ENCODE measurements around the gene BBS9. TPM values are rescaled to one million over a fixed set of nuclear protein-coding genes. Genes with fewer than 3 reads are reported as not detected.

The BBS9 gene
- total and polyA plus RNA-seq, 3 donors from 2014 or later, result 39.3 to 55.7 (median 53.3) TPM

- H3K27ac ChIP-seq, result no peak overlapping the region
- H3K4me3 ChIP-seq, result no peak overlapping the region
- H3K4me1 ChIP-seq, result no peaks in the 10 kb centered on the region
- 94 to 96% methylated on average over 1 of the region's 1 CpG for whole genome bisulfite sequencing, 2 donors
- H3K27me3 ChIP-seq, result no peaks in the 10 kb centered on the region
- H3K9me3 ChIP-seq, result no peaks in the 10 kb centered on the region
- TF ChIP-seq CTCF (IDR thresholded peaks at IDR 0.05) (no peak), POLR2A (IDR thresholded peaks at IDR 0.05) (no peak)
- no peaks in the 10 kb centered on the region for H3K36me3 ChIP-seq (ENCODE audit: low read depth, missing control alignments)
- intact Hi-C loops (cut with DNase I; ENCODE audit: low total_unique reads), result no loop called here
- DNase-seq, result no peak
Observed at GRCh38 chr7:33232632-33233145, 103.3 kb downstream of the BBS9 start.

GRCh38 chr7:33233659-33234058, 104.3 kb downstream of the BBS9 start:
- Histone ChIP-seq H3K4me3 (no peak overlapping the region), H3K36me3 (ENCODE audit: low read depth, missing control alignments) (no peaks in the 10 kb centered on the region), H3K4me1 (no peaks in the 10 kb centered on the region), H3K9me3 (no peaks in the 10 kb centered on the region), H3K27ac (no peak overlapping the region), H3K27me3 (no peaks in the 10 kb centered on the region)
- intact Hi-C loops (cut with DNase I; ENCODE audit: low total_unique reads), result no loop called here
- WGBS, 2 donors, result 78 to 91% methylated on average over 3 of the region's 3 CpGs
- DNase-seq, result no peak
- TF ChIP-seq CTCF (IDR thresholded peaks at IDR 0.05) (no peak), POLR2A (IDR thresholded peaks at IDR 0.05) (no peak)

- Histone ChIP-seq H3K9me3 (no peaks in the 10 kb centered on the region), H3K36me3 (ENCODE audit: low read depth, missing control alignments) (no peaks in the 10 kb centered on the region), H3K4me3 (no peak overlapping the region), H3K27ac (no peak overlapping the region), H3K4me1 (no peaks in the 10 kb centered on the region), H3K27me3 (no peaks in the 10 kb centered on the region)
- intact Hi-C loops (cut with DNase I; ENCODE audit: low total_unique reads), result no loop called here
- no peak for DNase-seq
- TF ChIP-seq CTCF (IDR thresholded peaks at IDR 0.05), result no peak
- no peak for TF ChIP-seq POLR2A (IDR thresholded peaks at IDR 0.05)
- WGBS, 2 donors, result 60 to 62% methylated on average over 2 of the region's 2 CpGs
Observed at GRCh38 chr7:33237036-33237435, 107.7 kb downstream of the BBS9 start.

GRCh38 chr7:33243319-33243881, 114.0 kb downstream of the BBS9 start:
- H3K27me3 ChIP-seq, result no peaks in the 10 kb centered on the region
- intact Hi-C loops (cut with DNase I; ENCODE audit: low total_unique reads), result no loop called here
- no peaks in the 10 kb centered on the region for H3K4me1 ChIP-seq
- no peaks in the 10 kb centered on the region for H3K36me3 ChIP-seq (ENCODE audit: low read depth, missing control alignments)
- WGBS, 2 donors, result 49 to 58% methylated on average over 2 of the region's 2 CpGs
- H3K4me3 ChIP-seq, result no peak overlapping the region
- no peak for DNase-seq
- TF ChIP-seq POLR2A (IDR thresholded peaks at IDR 0.05) (no peak), CTCF (IDR thresholded peaks at IDR 0.05) (peak; percentile 36 to 60 (median 49))
- no peaks in the 10 kb centered on the region for H3K9me3 ChIP-seq
- H3K27ac ChIP-seq, result no peak overlapping the region

GRCh38 chr7:33248671-33249070, 119.3 kb downstream of the BBS9 start:
- no peaks in the 10 kb centered on the region for H3K27me3 ChIP-seq
- no peaks in the 10 kb centered on the region for H3K4me1 ChIP-seq
- intact Hi-C loops (cut with DNase I; ENCODE audit: low total_unique reads), result no loop called here
- no peak for DNase-seq
- no peak overlapping the region for H3K4me3 ChIP-seq
- WGBS, 2 donors, result 79 to 87% methylated on average over 4 of the region's 4 CpGs
- H3K36me3 ChIP-seq (ENCODE audit: low read depth, missing control alignments), result no peaks in the 10 kb centered on the region
- no peak overlapping the region for H3K27ac ChIP-seq
- TF ChIP-seq CTCF (IDR thresholded peaks at IDR 0.05) (no peak), POLR2A (IDR thresholded peaks at IDR 0.05) (no peak)
- H3K9me3 ChIP-seq, result no peaks in the 10 kb centered on the region

All from testis (tissue), 3 donors.